HAP-1 (cell line): ENCODE results near the gene CLMN.

Source experiments
- DNase-seq, 2 experiments: peaks; one replicate each; pipeline ENCODE4 v3.0.0-alpha.2; 2016 to 2020; ENCODE audit warnings: low spot score in 2 of 2
- H3K27me3 ChIP-seq: fragments of 250-450 bp; sonication (Bioruptor Pico); 2 replicates; pipeline ENCODE4 v1.5.1; 2020; ENCODE audit warnings: low read depth, mild to moderate bottlenecking, moderate library complexity
- H3K36me3 ChIP-seq: fragments of 250-450 bp; sonication (Bioruptor Pico); replicated peaks from 2 replicates; pipeline ENCODE4 v1.5.1; 2020; ENCODE audit warnings: mild to moderate bottlenecking
- H3K4me1 ChIP-seq: fragments of 250-450 bp; sonication (Bioruptor Pico); 2 replicates; pipeline ENCODE4 v1.5.1; 2020; ENCODE audit warnings: mild to moderate bottlenecking
- H3K4me3 ChIP-seq: fragments of 250-450 bp; sonication (Bioruptor Pico); 2 replicates; pipeline ENCODE4 v1.5.1; 2020; ENCODE audit warnings: mild to moderate bottlenecking, moderate library complexity
- H3K9me3 ChIP-seq: fragments of 250-450 bp; sonication (Bioruptor Pico); 2 replicates; pipeline ENCODE4 v1.5.1; 2020; ENCODE audit warnings: mild to moderate bottlenecking, moderate library complexity
- in situ Hi-C: fragments of 300-500 bp; cut with MboI; formaldehyde crosslinking; loops from 3 replicates; pipeline ENCODE4 v1.14.3; 2020; ENCODE audit warnings: low sequenced_read_pairs, inconsistent platforms, mixed read lengths

Gene CLMN

DNA sequence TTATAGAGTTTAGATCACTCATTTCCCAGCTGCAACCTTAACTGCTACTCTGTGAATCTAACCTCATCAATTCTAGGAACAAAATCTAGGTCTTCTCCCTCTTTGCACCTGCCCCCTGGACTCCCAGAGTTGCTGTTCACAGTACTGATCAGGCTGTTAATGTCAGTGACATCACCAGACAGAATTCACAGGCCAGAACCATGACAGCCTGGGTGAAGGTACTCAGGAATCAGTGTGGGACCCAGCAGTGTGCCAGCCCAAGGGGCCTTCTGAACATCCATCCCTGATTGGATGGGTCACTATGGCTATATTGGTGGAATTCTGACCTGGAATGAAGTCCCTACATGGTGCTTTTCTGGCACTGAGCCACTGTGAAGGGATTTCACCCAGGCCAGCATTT lies 72.8 kb downstream of the CLMN start:
- in situ Hi-C loops: no loop called here
- Histone ChIP-seq H3K27me3 (no peaks in the 10 kb centered on the region), H3K9me3 (no peaks in the 10 kb centered on the region), H3K36me3 (no peaks in the 10 kb centered on the region), H3K4me1 (no peaks in the 10 kb centered on the region), H3K4me3 (no peak overlapping the region)
- DNase-seq: no peak

DNA sequence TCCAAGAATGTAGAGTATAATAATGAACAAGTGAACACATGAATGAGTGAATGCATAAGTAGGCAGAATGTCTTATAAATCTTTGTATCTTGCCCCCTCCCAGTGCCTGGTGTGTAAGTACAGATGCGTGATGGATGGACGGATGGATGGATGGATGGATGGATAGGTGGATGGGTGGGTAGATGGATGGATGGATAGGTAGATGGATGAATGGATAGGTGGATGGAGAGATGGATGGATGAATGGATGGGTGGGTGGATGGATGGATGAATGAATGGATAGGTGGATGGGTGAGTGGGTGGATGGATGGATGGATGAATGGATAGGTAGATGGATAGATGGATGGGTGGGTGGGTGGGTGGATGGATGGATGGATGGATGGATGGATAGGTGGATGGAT lies 74.4 kb downstream of the CLMN start:
- DNase-seq: no peak
- in situ Hi-C loops: no loop called here
- no peaks in the 10 kb centered on the region for H3K27me3 ChIP-seq
- no peak overlapping the region for H3K4me3 ChIP-seq
- no peaks in the 10 kb centered on the region for H3K36me3 ChIP-seq
- no peaks in the 10 kb centered on the region for H3K9me3 ChIP-seq
- H3K4me1 ChIP-seq: no peaks in the 10 kb centered on the region

DNA sequence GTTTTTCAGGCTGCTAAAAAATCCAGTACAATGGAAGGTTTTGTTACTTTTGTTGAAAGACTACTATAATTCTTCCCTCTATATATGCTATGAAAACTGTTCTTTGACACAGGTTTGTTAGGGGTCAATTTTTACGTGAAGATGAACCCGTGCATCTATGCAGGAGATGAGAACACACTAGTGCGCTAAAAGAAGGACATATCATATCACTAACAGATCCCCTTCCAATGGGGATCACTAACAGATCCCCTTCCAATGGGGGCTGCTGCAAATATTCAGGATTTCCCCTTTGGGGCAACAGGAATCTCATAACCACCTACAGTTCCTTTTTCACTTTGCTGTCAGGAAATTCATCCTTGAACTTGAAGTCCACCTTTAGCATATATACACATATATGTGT lies 75.1 kb downstream of the CLMN start:
- DNase-seq: no peak
- in situ Hi-C loops: no loop called here
- Histone ChIP-seq H3K36me3 (no peaks in the 10 kb centered on the region), H3K9me3 (no peaks in the 10 kb centered on the region), H3K27me3 (no peaks in the 10 kb centered on the region), H3K4me3 (no peak overlapping the region), H3K4me1 (no peaks in the 10 kb centered on the region)

DNA sequence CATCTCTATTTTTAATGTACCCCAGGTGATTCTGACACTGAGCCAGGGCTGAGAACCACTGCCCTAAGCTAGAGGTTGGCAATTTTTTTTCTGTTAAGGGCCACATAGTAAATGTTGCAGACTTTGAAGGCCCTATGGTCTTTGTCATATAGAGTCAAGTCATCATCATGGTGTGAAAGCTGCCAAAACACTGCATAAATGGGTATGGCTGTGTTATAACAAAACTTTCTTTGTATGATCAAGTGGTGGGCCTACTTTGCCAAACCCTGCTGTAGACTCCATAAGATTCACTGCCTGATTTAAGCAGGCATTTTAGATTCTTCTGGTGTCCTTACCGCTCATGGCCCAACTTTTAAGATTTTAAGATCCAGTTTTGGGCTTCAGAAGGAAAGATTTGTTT lies 76.8 kb downstream of the CLMN start:
- no peaks in the 10 kb centered on the region for H3K36me3 ChIP-seq
- no peak for DNase-seq
- in situ Hi-C loops: no loop called here

DNA sequence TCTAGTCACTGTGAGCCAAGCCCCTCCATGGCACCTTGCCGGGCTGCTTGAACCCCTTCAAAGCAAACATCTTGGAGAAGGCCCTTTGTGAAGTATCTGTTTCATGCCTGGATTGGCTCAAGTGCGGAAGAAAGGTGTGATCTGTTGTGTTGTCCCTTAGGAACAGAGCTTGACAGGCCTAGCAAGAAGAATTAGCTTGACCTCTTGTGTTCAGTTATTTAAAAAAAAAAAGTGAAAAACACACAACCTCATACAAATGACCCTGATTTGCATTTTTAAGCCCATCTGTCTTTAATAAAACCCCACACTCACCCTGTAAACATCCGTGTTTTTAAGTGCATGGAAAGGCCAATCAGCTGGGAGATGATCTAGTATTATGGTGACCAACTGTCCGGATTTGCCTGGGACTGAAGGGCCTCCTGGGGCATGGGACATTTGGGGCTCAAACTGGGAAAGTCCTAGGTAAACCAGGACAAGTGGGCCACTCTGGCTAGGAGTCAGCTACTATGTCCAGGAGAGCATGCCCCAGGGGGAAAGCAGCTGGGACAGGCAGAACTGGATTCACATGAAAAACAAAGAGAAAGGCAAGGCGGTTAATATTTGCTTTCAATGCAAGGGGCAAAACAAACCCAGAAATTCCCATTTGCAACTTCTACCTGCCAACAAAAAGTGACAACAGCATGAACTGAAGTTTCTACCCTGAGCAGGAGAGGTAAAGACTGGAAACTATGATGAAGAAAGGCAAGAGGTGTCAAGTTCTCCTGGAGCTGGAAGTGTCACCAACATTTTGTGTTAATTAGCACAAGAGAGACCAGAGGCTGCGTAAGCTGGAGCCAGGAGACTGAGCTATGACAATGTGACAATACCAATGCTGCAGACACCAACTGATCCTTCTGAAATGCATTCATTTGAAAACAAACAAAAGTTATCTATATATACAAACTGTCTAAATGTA lies 78.6 kb downstream of the CLMN start:
- in situ Hi-C loops: no loop called here
- Histone ChIP-seq H3K27me3 (no peaks in the 10 kb centered on the region), H3K36me3 (no peaks in the 10 kb centered on the region), H3K4me1 (no peaks in the 10 kb centered on the region), H3K4me3 (no peak overlapping the region), H3K9me3 (no peaks in the 10 kb centered on the region)
- no peak for DNase-seq

More for the DNA sequence above, 76.8 kb downstream of the CLMN start:
- Histone ChIP-seq H3K4me1 (no peaks in the 10 kb centered on the region), H3K27me3 (no peaks in the 10 kb centered on the region), H3K4me3 (no peak overlapping the region), H3K9me3 (no peaks in the 10 kb centered on the region)

DNA sequence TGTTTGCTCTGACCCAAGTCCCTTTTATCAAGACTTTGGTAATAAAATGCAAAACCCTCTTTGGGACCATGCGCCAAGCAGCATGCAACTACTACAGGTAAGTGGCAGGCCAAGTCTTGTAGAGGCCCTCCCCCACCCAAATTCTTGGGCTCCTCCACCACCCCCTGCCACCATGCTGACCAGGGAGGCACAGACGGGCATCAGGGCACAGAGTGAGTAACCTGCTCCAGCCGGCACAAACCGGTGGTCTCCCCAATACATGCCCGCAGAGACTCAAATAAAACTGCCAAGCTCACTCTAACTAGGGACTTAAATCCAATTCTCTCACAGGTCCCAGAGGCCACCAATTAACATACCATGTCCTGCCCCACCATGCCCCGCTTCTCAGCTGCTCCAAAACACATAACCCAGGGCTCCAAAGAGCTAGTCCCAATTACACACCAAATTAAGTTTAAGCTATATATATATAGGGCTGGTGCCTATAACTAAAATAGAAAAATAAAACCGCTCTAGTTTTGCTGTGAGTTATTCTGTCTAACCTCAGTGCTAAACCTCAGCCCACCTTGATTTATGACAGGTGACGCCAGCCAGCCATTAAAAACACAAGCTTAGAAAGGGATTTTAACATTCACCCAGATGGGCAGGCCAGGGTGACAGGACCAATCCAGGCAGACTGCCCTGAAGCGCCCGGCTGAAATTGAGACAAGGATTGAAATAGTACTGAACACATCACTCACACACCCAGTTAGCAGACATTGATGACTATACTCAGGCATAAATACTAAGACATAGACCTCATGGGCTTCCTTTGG lies 81.0 kb downstream of the CLMN start:
- no peak for DNase-seq
- H3K4me1 ChIP-seq: no peaks in the 10 kb centered on the region
- in situ Hi-C loops: no loop called here
- H3K4me3 ChIP-seq: no peak overlapping the region
- H3K9me3 ChIP-seq: no peaks in the 10 kb centered on the region
- no peaks in the 10 kb centered on the region for H3K36me3 ChIP-seq
- no peaks in the 10 kb centered on the region for H3K27me3 ChIP-seq

DNA sequence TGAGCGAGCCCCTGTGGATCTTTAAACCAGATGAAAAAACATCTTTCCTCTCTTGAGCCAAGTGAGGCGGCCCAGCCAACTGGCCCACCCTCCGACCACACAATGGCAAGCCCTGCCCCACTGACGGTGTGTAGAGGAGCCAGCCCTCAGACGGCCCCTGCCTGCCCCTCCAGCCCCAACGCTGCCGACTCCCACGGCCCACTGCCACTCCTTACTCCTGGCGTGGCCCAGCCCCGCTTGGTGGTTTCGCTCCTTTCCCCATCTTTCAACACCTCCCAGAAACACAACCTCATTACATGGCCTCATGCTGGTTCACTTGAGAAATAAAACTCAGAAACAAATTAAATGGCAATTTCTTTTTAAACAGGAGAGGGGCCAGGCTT lies 81.8 kb downstream of the CLMN start:
- in situ Hi-C loops: no loop called here
- Histone ChIP-seq H3K36me3 (no peaks in the 10 kb centered on the region), H3K4me1 (no peaks in the 10 kb centered on the region), H3K9me3 (no peaks in the 10 kb centered on the region), H3K27me3 (no peaks in the 10 kb centered on the region), H3K4me3 (no peak overlapping the region)
- DNase-seq: no peak

DNA sequence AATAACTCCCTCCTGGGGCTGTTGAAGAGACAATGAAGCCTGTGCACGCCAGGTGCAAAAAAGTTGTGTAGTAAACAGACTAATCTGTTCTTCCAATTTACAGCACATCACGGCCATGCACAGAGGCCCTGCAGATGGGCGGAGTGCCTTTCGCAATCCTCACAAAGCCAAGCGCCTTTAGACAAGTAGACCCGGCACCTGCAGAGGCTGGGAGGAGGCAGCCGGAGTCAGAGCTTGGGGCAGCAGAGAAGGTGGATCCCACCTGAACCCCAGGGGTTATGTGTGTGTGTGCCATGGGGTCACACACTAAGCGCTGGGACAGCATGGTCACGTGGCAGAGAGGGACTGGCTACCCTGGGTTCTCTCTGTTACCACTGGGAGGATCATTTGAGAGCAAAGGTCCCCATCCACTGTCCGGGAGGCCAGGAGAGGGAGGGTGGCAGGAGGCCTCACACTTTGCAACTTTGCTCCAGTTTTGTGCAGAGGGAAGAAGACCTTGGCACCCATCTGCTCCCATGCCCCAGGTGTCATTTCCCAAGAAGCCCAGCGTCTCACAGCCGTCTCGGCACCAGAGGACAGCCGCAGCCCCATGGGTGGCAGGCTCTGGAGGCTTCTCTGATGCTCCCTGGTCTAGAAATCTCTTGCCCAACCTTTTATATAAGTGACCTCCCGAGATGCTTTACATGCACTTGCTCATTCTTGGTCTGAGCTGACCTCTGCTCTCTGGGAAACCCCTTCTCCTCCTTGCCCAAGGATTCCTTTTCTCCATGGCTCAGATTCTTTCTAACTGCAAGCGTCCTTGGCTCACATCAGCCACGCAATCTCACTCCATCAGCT lies 82.4 kb downstream of the CLMN start:
- no peaks in the 10 kb centered on the region for H3K9me3 ChIP-seq
- H3K4me3 ChIP-seq: no peak overlapping the region
- H3K27me3 ChIP-seq: no peaks in the 10 kb centered on the region
- H3K4me1 ChIP-seq: no peaks in the 10 kb centered on the region
- in situ Hi-C loops: no loop called here
- H3K36me3 ChIP-seq: no peaks in the 10 kb centered on the region
- no peak for DNase-seq

DNA sequence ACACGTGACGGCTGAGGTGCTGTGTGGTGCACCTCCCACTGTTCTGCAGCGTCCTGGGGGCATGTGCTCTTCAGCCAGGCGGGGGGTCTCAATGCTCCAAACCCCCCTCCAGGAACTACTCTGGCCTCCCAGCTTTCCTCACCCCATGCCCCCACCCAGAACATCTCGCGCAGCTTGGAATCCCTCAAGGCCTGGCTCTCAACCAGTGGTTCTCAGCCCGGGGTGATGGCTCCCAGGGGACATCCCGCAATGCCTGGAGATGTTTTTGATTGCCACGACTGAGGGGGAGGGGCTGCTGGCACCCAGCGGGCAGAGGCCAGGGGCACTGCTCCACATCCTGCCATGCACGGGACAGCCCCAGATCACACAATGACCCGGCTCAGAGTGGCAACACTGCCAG lies 83.5 kb downstream of the CLMN start:
- Histone ChIP-seq H3K4me3 (no peak overlapping the region), H3K36me3 (no peaks in the 10 kb centered on the region), H3K27me3 (no peaks in the 10 kb centered on the region), H3K9me3 (no peaks in the 10 kb centered on the region), H3K4me1 (no peaks in the 10 kb centered on the region)
- DNase-seq: no peak
- in situ Hi-C loops: no loop called here

DNA sequence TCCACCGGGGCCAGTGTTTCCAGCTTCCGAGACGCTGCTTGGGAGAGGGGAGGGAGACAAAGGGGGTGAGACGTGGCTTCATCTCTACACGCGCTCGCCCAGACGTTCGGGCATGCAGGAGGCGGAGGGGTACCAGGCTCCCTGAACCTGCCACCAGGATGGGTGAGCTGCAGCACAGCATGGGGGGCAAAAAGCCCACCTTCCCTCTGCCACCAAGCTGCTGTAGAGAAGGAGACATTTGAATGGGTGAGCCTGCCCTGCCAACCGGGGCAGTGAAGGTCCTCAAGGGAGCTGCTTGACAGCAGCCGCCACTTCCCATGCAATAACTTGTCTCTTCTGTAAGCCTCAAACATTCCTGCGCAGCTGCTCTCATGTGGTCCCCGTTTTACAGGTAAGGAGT lies 83.9 kb downstream of the CLMN start:
- Histone ChIP-seq H3K4me1 (no peaks in the 10 kb centered on the region), H3K9me3 (no peaks in the 10 kb centered on the region), H3K4me3 (no peak overlapping the region), H3K36me3 (no peaks in the 10 kb centered on the region), H3K27me3 (no peaks in the 10 kb centered on the region)
- no peak for DNase-seq
- in situ Hi-C loops: no loop called here

DNA sequence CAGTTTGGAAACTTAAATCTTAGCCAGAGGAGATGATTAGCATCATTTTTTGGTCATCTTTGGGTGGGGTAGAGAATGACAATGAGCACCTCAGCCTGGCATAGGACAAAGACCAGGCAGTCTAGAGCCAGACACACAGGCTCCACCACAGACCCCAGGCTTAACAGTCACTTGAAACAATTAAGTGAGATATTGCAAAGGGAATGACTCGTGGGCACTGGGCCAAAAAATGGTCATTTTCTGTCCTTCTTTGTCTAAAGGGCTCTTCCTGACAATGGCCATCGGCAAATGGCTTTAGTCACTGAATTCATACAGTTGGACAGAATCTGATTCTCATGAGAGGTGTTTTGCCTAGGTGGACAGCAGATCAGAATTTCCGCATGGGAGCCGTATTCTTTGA lies 84.4 kb downstream of the CLMN start:
- in situ Hi-C loops: no loop called here

DNA sequence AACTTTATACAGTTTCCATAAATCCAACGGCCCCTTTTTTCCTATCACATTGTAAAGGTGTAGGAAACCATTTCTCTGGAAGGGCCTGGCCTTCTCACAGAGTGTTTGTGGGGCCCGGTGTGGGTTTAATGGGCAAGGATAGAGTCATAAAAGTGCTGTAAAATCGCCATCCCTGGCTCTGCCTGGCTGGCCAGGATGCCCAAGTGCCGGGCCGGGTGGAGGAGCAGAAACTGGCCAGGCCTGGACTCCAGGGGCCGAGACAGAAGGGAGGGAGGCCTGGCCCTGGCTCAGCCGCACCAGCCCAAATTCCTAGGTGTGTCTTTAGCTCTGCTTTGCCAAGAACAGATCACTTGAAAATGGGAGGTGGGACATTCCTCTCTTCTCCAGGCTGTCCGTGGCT lies 85.3 kb downstream of the CLMN start:
- H3K9me3 ChIP-seq: no peaks in the 10 kb centered on the region
- no peaks in the 10 kb centered on the region for H3K4me1 ChIP-seq
- in situ Hi-C loops: no loop called here
- H3K27me3 ChIP-seq: no peaks in the 10 kb centered on the region
- H3K36me3 ChIP-seq: no peaks in the 10 kb centered on the region
- DNase-seq: no peak
- H3K4me3 ChIP-seq: no peak overlapping the region

More for the DNA sequence above, 84.4 kb downstream of the CLMN start:
- Histone ChIP-seq H3K4me1 (no peaks in the 10 kb centered on the region), H3K9me3 (no peaks in the 10 kb centered on the region), H3K4me3 (no peak overlapping the region), H3K27me3 (no peaks in the 10 kb centered on the region), H3K36me3 (no peaks in the 10 kb centered on the region)
- no peak for DNase-seq

DNA sequence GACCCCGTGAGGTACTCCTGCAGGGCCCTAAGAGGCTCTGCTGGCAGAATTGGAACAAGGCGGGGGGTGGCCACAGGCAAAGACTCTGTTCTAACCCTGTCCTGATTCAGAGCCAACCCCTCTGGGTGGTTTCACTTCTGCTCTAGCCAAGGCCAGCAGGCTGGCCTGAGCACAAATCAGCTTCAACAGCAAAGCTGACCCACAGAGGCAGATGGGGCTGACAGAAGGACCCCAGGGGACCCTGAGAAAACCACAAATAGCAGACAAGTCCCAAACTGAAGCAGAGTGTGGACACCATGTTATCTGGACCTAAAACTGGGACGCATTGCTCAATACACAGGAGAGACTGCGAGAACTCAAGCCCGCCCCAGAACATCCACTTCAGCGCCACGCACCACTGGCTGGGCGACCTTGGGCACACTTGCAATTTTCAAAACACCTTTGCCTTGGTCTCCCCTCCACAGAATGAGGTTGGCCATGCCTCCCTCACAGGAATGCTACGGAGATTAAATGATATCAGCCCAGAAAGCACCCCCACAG lies 85.9 kb downstream of the CLMN start:
- Histone ChIP-seq H3K36me3 (no peaks in the 10 kb centered on the region), H3K4me1 (no peaks in the 10 kb centered on the region), H3K9me3 (no peaks in the 10 kb centered on the region), H3K27me3 (no peaks in the 10 kb centered on the region), H3K4me3 (no peak overlapping the region)
- no peak for DNase-seq
- in situ Hi-C loops: no loop called here
